RWPE2 (cell line): ENCODE measurements around the gene NENF.

ENCODE experiments used
- ATAC-seq: fragments of 200-7000 bp; cut with Tn5 transposase; 3 replicates; pipeline ENCODE4 v1.9.1; 2021; ENCODE audit warnings: low read depth
- DNase-seq: peaks from one replicate; pipeline ENCODE4 v3.0.0-alpha.2; 2020; ENCODE audit warnings: low spot score
- H3K27ac ChIP-seq: fragments of 450-650 bp; 2 replicates; pipeline ENCODE4 v1.5.1; 2017; ENCODE audit warnings: mild to moderate bottlenecking; ENCODE audit not compliant: poor library complexity, severe bottlenecking
- H3K27me3 ChIP-seq: fragments of 250-450 bp; sonication (Bioruptor Pico); 2 replicates; pipeline ENCODE4 v1.5.1; 2021; ENCODE audit warnings: mild to moderate bottlenecking, moderate library complexity; ENCODE audit not compliant: insufficient read depth, poor library complexity, severe bottlenecking
- H3K36me3 ChIP-seq: fragments of 250-450 bp; sonication (Bioruptor Pico); 2 replicates; pipeline ENCODE4 v1.5.1; 2020; ENCODE audit warnings: low read depth, mild to moderate bottlenecking, moderate library complexity
- H3K4me1 ChIP-seq: fragments of 250-450 bp; sonication (Bioruptor Pico); 2 replicates; pipeline ENCODE4 v1.5.1; 2021; ENCODE audit warnings: mild to moderate bottlenecking, moderate library complexity; ENCODE audit not compliant: insufficient read depth, poor library complexity, severe bottlenecking
- H3K4me3 ChIP-seq: fragments of 250-450 bp; sonication (Bioruptor Pico); 2 replicates; pipeline ENCODE4 v1.5.1; 2021; ENCODE audit warnings: mild to moderate bottlenecking, moderate library complexity; ENCODE audit not compliant: severe bottlenecking
- H3K9me3 ChIP-seq: fragments of 250-450 bp; sonication (Bioruptor Pico); 2 replicates; pipeline ENCODE4 v1.5.1; 2021; ENCODE audit warnings: mild to moderate bottlenecking, moderate library complexity; ENCODE audit not compliant: severe bottlenecking
- TF ChIP-seq, protein P1 (sequence below): fragments of 450-650 bp; IDR thresholded peaks from one replicate; pipeline ENCODE4 v1.5.1; 2017; ENCODE audit warnings: mild to moderate bottlenecking, moderate library complexity; ENCODE audit not compliant: poor library complexity, severe bottlenecking

NENF gene

GRCh38 chr1:212415107-212415841 is 17.4 kb upstream of the NENF start:
- no peak for ATAC-seq
- Histone ChIP-seq H3K4me3 (peak overlapping the region; percentile 69), H3K36me3 (no peaks in the 10 kb centered on the region), H3K9me3 (no peaks in the 10 kb centered on the region), H3K4me1 (no peaks in the 10 kb centered on the region), H3K27me3 (no peaks in the 10 kb centered on the region), H3K27ac (no peak overlapping the region)
- TF ChIP-seq, protein P1, sequence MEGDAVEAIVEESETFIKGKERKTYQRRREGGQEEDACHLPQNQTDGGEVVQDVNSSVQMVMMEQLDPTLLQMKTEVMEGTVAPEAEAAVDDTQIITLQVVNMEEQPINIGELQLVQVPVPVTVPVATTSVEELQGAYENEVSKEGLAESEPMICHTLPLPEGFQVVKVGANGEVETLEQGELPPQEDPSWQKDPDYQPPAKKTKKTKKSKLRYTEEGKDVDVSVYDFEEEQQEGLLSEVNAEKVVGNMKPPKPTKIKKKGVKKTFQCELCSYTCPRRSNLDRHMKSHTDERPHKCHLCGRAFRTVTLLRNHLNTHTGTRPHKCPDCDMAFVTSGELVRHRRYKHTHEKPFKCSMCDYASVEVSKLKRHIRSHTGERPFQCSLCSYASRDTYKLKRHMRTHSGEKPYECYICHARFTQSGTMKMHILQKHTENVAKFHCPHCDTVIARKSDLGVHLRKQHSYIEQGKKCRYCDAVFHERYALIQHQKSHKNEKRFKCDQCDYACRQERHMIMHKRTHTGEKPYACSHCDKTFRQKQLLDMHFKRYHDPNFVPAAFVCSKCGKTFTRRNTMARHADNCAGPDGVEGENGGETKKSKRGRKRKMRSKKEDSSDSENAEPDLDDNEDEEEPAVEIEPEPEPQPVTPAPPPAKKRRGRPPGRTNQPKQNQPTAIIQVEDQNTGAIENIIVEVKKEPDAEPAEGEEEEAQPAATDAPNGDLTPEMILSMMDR, result no peak
- no peak for DNase-seq

DNA sequence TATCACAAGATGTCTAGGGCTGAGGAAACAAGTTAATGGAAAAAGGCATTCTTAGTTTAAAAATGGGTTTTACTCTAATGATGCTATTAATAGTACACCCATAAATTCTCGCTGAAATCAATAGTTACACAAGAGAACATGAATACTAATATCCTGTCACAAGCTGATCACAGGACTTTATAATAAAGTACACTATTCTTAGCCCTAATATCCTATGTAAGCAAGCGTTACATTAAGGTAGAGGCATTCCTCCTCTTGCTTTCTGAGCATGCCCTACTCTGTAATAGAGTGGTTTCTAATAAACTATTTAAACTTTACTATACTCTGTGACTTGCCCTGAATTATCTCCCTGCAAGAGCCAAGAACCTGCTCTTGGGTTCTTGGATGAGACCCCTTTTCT is 11.6 kb upstream of the NENF start:
- ATAC-seq (no peak), DNase-seq (no peak)
- Histone ChIP-seq H3K4me1 (no peaks in the 10 kb centered on the region), H3K36me3 (no peaks in the 10 kb centered on the region), H3K9me3 (no peaks in the 10 kb centered on the region), H3K27me3 (no peaks in the 10 kb centered on the region), H3K27ac (no peak overlapping the region), H3K4me3 (no peak overlapping the region)
- TF ChIP-seq, protein P1, result no peak

DNA sequence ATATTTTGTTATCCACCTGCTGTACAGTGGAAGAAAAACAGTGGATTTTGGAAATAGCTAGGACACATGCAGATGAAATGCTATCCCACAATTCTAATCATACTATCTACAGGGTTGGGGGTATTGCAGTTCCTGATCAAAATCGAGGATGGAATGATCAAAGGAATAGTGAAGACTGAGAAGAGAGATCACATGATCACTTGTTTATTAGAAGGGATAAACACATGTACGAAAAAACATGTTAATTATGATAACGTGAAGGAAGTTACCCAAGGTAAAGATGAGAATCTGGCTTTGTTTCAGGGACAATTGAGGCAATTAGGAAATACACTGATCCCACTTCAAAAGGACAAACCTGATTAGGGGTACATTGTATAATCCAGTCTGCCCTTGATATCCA is 8.8 kb upstream of the NENF start:
- Histone ChIP-seq H3K27ac (no peak overlapping the region), H3K36me3 (no peaks in the 10 kb centered on the region), H3K4me3 (no peak overlapping the region), H3K9me3 (no peaks in the 10 kb centered on the region), H3K4me1 (no peaks in the 10 kb centered on the region), H3K27me3 (no peaks in the 10 kb centered on the region)
- TF ChIP-seq, protein P1, result no peak
- ATAC-seq (no peak), DNase-seq (no peak)

GRCh38 chr1:212428496-212428895 is 4.2 kb upstream of the NENF start:
- DNase-seq (no peak), ATAC-seq (no peak)
- TF ChIP-seq, protein P1, result no peak

GRCh38 chr1:212430416-212430815 is 2.3 kb upstream of the NENF start:
- H3K9me3 ChIP-seq, result no peaks in the 10 kb centered on the region
- H3K4me1 ChIP-seq, result no peaks in the 10 kb centered on the region
- H3K36me3 ChIP-seq, result no peaks in the 10 kb centered on the region
- DNase-seq (no peak), ATAC-seq (no peak)
- H3K27ac ChIP-seq, result no peak overlapping the region
- H3K27me3 ChIP-seq, result no peaks in the 10 kb centered on the region
- TF ChIP-seq, protein P1, result no peak
- no peak overlapping the region for H3K4me3 ChIP-seq

More at GRCh38 chr1:212428496-212428895, 4.2 kb upstream of the NENF start:
- Histone ChIP-seq H3K27me3 (no peaks in the 10 kb centered on the region), H3K36me3 (no peaks in the 10 kb centered on the region), H3K9me3 (no peaks in the 10 kb centered on the region), H3K4me3 (no peak overlapping the region), H3K27ac (no peak overlapping the region), H3K4me1 (no peaks in the 10 kb centered on the region)
